Activated naive CD8-positive, alpha-beta T cell treated with anti-CD3 and anti-CD28 coated beads, Interleukin-2, amount 10 ng/mL, durations not matched to agents 7 days and 5 days (primary cell): ENCODE measurements around the gene CBX7. TPM values are rescaled to one million over a fixed set of nuclear protein-coding genes. Genes with fewer than 3 reads are reported as not detected.
A peak's percentile ranks its signal among the peaks of the same experiment; 100 is the strongest.

ENCODE experiments used
- ATAC-seq: fragments of 150-1000 bp; cut with Tn5 transposase; one replicate; pipeline ENCODE4 v1.10.0; 2021; ENCODE audit warnings: low read depth, moderate library complexity
- POLR2A ChIA-PET: fragments of 350-600 bp; sonication (Branson Sonifier 250); formaldehyde crosslinking; loops from one replicate; lab custom pipeline; 2021; ENCODE audit warnings: antibody characterized with exemption; lab: Charles Lee
- DNase-seq: peaks from one replicate; pipeline ENCODE4 v3.0.0; 2021
- H3K27ac Mint-ChIP-seq: one replicate; pipeline ENCODE4 v1.8.0; 2022; ENCODE audit warnings: mild to moderate bottlenecking, mixed read lengths
- H3K27me3 Mint-ChIP-seq: one replicate; pipeline ENCODE4 v1.8.0; 2022; ENCODE audit warnings: mild to moderate bottlenecking, moderate library complexity, mixed read lengths
- H3K36me3 Mint-ChIP-seq: one replicate; pipeline ENCODE4 v1.8.0; 2021; ENCODE audit warnings: mild to moderate bottlenecking, mixed read lengths
- H3K4me1 Mint-ChIP-seq: one replicate; pipeline ENCODE4 v1.8.0; 2021; ENCODE audit warnings: mixed read lengths
- H3K4me3 Mint-ChIP-seq: one replicate; pipeline ENCODE4 v1.8.0; 2022; ENCODE audit warnings: mild to moderate bottlenecking, moderate library complexity, mixed read lengths
- H3K9me3 Mint-ChIP-seq: one replicate; pipeline ENCODE4 v1.8.0; 2021; ENCODE audit warnings: mixed read lengths
- total RNA-seq, 2 experiments: library from RNA; stranded (reverse); gene quantifications; one replicate each; pipeline ENCODE4 v1.2.3, GENCODE V29; 2021

Gene CBX7
- total RNA-seq: 10 to 100 TPM; 64.2 to 71.3 TPM

DNA sequence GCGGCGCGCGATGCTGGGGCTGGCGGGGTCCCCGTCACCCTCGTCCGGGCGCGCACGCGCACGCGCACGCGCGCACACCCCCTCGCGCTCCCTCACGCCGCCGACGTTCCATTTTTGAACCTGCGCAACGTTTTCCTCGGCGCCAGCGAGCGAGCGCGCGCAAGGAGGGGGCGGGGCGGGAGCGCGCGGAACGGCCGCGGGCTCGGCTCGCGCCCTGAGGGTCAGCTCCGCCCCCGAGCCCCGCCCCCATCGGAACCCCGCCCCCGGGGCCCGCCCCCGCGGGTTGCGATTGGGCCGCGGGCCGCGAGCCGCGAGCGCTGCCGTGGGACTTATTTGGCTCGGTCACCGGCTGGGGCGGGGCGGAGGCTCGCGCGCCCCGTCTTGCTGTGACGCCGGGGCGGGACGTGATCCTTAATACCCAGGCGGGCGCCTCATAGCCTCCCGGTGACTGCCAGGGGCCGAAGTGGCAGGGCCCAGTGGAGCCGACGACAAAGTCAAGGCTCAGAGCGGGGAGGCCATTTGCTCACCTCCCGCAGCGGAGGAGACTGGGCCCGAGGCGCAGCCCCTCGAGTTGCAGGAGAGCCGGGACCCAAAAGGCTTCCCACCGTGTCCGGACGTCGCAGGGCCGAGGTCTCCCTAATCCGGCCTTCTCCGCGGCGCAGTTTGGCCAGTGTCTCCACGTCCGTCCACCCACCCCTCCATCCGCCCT is at the start of gene CBX7:
Gene CBX7, minus strand, starts transcription at position 170 of the 709 bp plus-strand sequence. CDS start 236 bp downstream, outside the sequence.
- ATAC-seq (peak; percentile 90), DNase-seq (peak; percentile 95)
- Mint-ChIP-seq H3K4me3 (peak within 1 kb of the TSS; percentile 87), H3K36me3 (no peaks in the 10 kb centered on the region), H3K9me3 (no peaks in the 10 kb centered on the region), H3K4me1 (peaks cover 9% of the 10 kb centered on the region), H3K27me3 (peaks cover 29% of the 10 kb centered on the region), H3K27ac (peak within 1 kb of the TSS; percentile 81)
- POLR2A ChIA-PET: interaction anchor here (1.0 to 2.1 kb wide), 3 partner anchors 165 to 282 kb away, joined by 3 to 23 read pairs (median 4); partner anchors contain the start of gene RPL3

DNA sequence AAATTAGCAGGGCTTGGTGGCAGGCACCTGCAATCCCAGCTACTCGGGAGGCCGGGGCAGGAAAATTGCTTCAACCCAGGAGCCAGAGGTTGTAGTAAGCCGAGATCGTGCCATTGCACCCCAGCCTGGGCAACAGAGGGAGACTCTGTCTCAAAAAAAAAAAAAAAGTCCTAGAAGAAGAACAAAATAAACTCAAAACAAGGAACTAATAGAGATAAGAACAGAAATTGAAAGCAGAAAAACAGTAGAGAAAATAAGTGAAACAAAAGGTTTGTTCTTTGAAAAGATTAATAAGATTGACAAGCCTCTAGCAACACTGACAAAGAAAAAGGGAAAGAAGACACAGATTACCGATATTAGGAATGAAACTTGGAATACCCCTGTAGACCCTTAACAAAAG is 45.1 kb upstream of the CBX7 start:
- no peak for ATAC-seq
- no peak for DNase-seq
- no peak overlapping the region for H3K27ac Mint-ChIP-seq
- peaks cover 35% of the 10 kb centered on the region for H3K27me3 Mint-ChIP-seq
- POLR2A ChIA-PET: interaction anchor here (1.2 kb wide), 1 partner anchor 28 kb away, joined by 3 read pairs; no protein-coding TSS in a partner anchor
- H3K9me3 Mint-ChIP-seq: peaks cover 6% of the 10 kb centered on the region
- no peak overlapping the region for H3K4me3 Mint-ChIP-seq
- no peaks in the 10 kb centered on the region for H3K4me1 Mint-ChIP-seq
- H3K36me3 Mint-ChIP-seq: no peaks in the 10 kb centered on the region

DNA sequence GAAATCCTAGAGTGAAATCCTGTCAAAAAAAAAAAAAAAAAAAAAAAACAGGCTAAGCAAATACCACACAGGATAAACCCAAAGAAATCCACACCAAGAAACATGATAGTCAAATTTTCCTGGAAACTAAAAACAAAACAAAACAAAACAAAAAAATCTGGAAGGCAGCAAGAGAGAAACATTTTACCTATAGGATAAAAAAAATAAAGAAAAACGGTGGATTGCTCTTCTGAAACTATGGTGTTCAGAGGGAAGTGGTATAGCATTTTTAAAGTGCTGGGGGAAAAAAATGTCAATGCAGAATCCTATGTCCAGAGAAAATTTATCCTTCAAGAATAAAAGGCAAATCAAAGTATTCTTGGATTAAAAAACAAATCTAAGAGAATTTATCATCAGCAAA is 41.6 kb upstream of the CBX7 start:
- H3K4me1 Mint-ChIP-seq: no peaks in the 10 kb centered on the region

DNA sequence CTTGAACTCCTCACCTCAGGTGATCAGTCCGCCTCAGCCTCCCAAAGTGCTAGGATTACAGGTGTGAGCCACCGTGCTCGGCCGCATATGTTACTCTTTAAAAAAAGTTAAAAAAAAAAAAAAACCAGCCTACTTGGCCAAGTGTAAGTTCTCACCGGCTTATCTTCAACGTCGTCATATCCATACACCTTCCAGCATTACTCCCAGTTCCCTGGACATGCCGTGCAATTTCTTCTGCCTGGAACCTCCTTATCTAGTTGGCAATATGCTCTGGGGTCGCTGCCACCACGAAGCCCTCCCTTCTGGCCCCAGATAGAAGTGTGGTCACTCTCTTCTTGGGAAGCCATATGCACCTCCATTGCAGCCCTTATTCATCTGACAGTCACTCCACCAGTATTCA is 36.3 kb upstream of the CBX7 start:
- peaks cover 4% of the 10 kb centered on the region for H3K27me3 Mint-ChIP-seq
- POLR2A ChIA-PET: no interaction called here

More for the DNA sequence above, 41.6 kb upstream of the CBX7 start:
- Mint-ChIP-seq H3K4me3 (no peak overlapping the region), H3K36me3 (no peaks in the 10 kb centered on the region), H3K9me3 (peaks cover 6% of the 10 kb centered on the region), H3K27me3 (peaks cover 26% of the 10 kb centered on the region), H3K27ac (no peak overlapping the region)
- POLR2A ChIA-PET: no interaction called here
- no peak for ATAC-seq
- DNase-seq: no peak

DNA sequence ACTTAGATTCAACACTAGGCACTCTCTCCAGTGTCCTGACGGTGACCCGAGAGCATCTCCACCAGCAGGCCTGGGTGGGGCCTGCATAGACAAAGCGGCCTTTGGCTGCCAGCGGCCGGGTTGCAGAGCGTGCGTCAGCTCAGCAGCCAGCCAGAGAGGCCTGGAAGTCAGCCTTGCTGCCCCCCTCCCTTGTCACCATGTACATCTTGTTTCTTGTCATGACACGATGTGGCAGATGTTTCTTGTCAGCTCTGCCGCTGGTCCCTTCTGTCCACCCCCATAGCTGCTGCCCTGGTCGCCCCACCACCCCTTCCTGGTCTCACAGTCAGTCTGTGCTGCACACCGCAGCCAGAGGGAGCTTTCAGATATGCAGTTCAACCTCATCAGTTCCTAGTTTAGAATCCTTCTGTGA is 33.1 kb upstream of the CBX7 start:
- H3K27ac Mint-ChIP-seq: no peak overlapping the region
- POLR2A ChIA-PET: no interaction called here
- H3K36me3 Mint-ChIP-seq: no peaks in the 10 kb centered on the region
- no peaks in the 10 kb centered on the region for H3K27me3 Mint-ChIP-seq
- H3K4me3 Mint-ChIP-seq: no peak overlapping the region
- peaks cover 3% of the 10 kb centered on the region for H3K4me1 Mint-ChIP-seq
- no peak for DNase-seq
- no peaks in the 10 kb centered on the region for H3K9me3 Mint-ChIP-seq
- ATAC-seq: no peak

More for the DNA sequence above, 36.3 kb upstream of the CBX7 start:
- Mint-ChIP-seq H3K27ac (no peak overlapping the region), H3K4me1 (no peaks in the 10 kb centered on the region), H3K36me3 (no peaks in the 10 kb centered on the region), H3K9me3 (no peaks in the 10 kb centered on the region), H3K4me3 (no peak overlapping the region)
- ATAC-seq: no peak
- peak; percentile 15 for DNase-seq

DNA sequence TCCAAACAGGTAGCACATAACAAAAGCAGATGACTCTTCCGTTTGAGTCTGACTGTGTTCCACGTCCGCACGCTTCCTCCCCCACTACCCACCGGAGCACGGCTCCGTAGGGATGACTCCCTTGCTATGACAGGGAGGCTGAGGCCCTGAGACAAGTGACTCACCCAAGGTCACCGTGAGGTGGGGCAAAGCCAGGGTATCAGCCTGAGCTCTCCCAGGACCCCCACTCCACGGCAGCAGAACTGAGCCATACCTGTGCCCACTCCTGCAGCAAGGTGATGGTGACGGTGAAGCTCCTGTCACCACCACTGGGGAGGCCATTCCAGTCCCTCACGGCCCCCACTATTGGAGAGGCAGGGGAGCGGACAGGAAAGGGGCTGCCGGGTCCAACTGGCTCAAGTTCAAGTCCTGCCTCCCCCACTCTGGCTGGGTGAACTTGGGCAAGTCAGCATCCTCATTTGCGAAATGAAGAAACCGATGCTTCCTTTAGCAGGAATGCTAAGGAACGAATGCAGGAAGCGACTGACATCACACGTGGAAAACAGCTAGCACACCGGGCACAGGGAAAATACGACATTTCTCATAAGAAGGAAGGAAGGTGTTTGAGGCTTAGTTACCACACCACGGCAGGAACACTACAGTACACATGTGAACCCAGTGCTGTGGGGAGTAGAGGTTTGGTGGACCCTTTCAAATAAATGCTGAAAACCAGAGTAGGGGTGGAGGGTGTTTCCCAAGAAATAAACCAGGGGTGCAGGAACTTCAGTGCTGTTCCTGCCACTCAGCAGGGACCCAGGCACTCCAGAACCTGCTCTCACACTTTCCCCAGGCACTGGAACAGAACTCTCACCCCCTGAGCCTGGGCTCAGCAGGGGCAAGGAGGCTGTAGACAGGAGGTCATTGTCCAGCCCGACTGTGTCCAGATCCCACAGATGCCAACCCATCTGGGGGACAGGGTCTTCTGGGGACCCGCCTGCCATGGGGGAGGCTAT is 32.4 kb upstream of the CBX7 start:
- peaks cover 3% of the 10 kb centered on the region for H3K4me1 Mint-ChIP-seq
- POLR2A ChIA-PET: no interaction called here
- DNase-seq: peak; percentile 16
- no peaks in the 10 kb centered on the region for H3K27me3 Mint-ChIP-seq
- no peaks in the 10 kb centered on the region for H3K36me3 Mint-ChIP-seq
- no peaks in the 10 kb centered on the region for H3K9me3 Mint-ChIP-seq
- ATAC-seq: no peak
- H3K4me3 Mint-ChIP-seq: no peak overlapping the region
- H3K27ac Mint-ChIP-seq: no peak overlapping the region

DNA sequence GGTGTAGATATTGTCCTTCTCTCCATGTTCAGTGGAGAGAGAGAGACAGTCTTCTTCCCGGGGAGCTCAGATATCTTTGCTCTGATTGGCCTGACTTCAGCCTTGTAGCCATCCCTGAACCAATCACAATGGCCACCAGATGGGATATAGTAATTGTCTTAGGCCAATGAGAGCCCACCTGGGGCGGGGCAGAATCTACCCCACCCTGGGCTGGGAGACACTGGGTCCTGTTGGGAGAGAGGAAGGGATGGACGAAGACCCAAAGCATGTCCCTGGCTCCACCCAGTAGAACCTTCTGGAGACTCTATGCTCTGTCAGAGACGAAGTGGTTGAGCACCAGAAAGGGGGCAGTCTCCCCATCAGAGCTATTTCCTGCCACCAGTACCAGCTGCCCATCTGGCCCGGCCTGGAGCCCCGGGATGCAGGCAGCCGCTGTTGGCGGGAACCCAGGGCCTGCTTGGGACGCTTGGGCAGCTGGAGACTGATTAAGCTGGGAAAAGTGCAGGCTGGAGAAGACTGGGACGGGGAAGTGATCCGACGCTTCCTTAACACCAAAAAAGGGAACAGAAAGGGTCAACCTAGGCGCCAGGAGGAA is 31.6 kb upstream of the CBX7 start:
- no peaks in the 10 kb centered on the region for H3K36me3 Mint-ChIP-seq
- POLR2A ChIA-PET: no interaction called here
- DNase-seq (peak; percentile 4), ATAC-seq (no peak)
- no peak overlapping the region for H3K4me3 Mint-ChIP-seq
- no peaks in the 10 kb centered on the region for H3K9me3 Mint-ChIP-seq
- H3K4me1 Mint-ChIP-seq: peaks cover 3% of the 10 kb centered on the region
- H3K27me3 Mint-ChIP-seq: no peaks in the 10 kb centered on the region
- no peak overlapping the region for H3K27ac Mint-ChIP-seq

DNA sequence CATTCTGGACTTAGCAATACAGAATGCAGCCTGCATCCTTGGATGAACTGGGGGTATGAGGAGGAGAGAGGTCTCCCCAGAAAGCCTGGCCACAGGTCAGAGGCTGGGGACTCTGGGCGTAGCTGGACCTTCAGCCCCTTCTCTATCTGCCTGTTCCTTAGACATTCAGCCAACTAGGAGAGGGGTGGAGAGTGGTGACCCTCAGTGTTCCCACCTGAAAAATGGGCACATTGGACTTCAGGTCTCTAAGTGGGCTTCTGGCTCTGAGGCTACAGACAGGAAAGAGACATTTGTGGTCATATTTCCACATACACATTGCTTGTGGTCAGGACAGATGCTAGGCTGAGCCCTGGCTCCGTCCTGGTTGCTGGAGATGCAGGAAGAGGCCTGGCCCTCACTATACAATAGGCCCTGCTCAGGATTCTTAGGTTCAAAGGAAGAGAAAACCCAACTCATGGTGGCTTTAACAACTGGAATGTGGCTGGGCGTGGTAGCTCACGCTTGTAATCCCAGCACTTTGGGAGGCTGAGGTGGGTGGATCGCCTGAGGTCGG is 30.1 kb upstream of the CBX7 start:
- ATAC-seq: no peak
- H3K36me3 Mint-ChIP-seq: no peaks in the 10 kb centered on the region
- no peaks in the 10 kb centered on the region for H3K27me3 Mint-ChIP-seq
- DNase-seq: no peak
- H3K4me3 Mint-ChIP-seq: no peak overlapping the region
- POLR2A ChIA-PET: no interaction called here
- H3K27ac Mint-ChIP-seq: no peak overlapping the region
- H3K4me1 Mint-ChIP-seq: peaks cover 9% of the 10 kb centered on the region
- H3K9me3 Mint-ChIP-seq: no peaks in the 10 kb centered on the region

DNA sequence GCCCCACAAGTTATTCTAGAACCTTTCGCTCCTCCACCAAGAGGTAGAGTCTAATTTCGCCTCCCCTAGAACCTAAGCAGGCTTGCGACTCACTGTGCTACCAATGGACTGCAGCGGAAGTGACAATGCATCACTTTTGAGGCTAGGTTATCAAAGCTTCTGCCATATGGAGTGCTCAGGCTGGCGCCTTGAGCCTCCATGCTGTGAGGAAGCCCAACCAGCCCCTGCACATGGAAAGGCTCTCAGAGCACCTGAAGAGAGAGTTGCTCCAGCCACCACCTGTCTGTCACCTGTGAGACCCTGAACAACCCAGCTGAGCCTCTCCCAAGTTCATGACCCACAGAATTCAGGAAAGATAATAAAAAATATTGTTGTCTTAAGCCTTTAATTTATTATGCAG is 29.3 kb upstream of the CBX7 start:
- no peaks in the 10 kb centered on the region for H3K9me3 Mint-ChIP-seq
- H3K4me3 Mint-ChIP-seq: no peak overlapping the region
- no peak for ATAC-seq
- H3K4me1 Mint-ChIP-seq: peaks cover 13% of the 10 kb centered on the region
- no peaks in the 10 kb centered on the region for H3K36me3 Mint-ChIP-seq
- no peaks in the 10 kb centered on the region for H3K27me3 Mint-ChIP-seq
- no peak for DNase-seq
- no peak overlapping the region for H3K27ac Mint-ChIP-seq
- POLR2A ChIA-PET: no interaction called here

DNA sequence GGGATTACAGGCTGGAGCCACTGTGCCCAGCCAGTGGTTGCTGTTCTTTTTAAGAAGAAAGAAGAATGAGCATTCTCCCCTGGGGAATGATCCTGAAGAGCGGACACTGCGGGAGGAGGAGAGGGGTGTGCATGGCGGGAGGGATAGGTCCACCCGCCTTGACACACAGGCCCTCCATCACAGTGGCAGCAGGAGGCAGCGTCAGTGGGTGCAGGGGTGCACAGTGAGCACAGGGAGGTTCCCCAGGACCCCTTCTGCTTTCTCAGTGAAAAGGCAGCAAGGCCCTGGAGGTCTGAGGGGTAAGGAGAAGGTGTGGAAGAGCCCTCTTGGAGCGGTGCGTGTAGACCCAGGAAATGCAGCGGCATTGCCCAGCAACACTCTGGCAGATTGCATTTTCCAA is 28.9 kb upstream of the CBX7 start:
- H3K4me3 Mint-ChIP-seq: no peak overlapping the region
- DNase-seq: no peak
- POLR2A ChIA-PET: no interaction called here
- H3K27me3 Mint-ChIP-seq: no peaks in the 10 kb centered on the region
- H3K36me3 Mint-ChIP-seq: no peaks in the 10 kb centered on the region
- H3K27ac Mint-ChIP-seq: no peak overlapping the region
- ATAC-seq: no peak
- no peaks in the 10 kb centered on the region for H3K9me3 Mint-ChIP-seq
- peaks cover 13% of the 10 kb centered on the region for H3K4me1 Mint-ChIP-seq

DNA sequence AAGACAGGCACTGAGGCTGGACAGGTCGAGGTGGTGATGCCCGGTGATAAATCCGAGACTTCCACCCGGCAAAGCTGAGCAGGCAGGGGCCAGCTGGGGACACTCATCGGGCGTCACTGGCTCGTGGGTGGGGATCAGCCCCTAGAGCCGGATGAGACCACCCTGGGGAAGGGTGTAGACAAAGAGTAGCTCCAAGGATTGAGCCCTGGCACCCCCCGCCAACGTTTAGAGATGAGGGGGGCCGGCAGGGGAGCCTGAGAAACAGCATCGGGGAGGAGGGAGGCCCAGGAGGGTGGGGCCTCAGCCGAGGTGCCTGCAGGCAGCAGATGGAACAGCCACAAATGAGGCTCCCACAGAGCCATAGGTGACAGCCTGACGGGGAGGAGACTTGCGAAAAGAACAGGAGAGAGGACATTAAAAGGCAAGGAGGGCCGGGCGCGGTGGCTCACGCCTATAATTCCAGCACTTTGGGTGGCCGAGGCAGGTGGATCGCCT is 27.4 kb upstream of the CBX7 start:
- Mint-ChIP-seq H3K9me3 (no peaks in the 10 kb centered on the region), H3K27ac (no peak overlapping the region), H3K4me3 (no peak overlapping the region), H3K27me3 (no peaks in the 10 kb centered on the region), H3K4me1 (peaks cover 13% of the 10 kb centered on the region), H3K36me3 (no peaks in the 10 kb centered on the region)
- ATAC-seq (no peak), DNase-seq (no peak)
- POLR2A ChIA-PET: interaction anchor here (0.9 kb wide), 1 partner anchor 9 kb away, joined by 4 read pairs; no protein-coding TSS in a partner anchor

DNA sequence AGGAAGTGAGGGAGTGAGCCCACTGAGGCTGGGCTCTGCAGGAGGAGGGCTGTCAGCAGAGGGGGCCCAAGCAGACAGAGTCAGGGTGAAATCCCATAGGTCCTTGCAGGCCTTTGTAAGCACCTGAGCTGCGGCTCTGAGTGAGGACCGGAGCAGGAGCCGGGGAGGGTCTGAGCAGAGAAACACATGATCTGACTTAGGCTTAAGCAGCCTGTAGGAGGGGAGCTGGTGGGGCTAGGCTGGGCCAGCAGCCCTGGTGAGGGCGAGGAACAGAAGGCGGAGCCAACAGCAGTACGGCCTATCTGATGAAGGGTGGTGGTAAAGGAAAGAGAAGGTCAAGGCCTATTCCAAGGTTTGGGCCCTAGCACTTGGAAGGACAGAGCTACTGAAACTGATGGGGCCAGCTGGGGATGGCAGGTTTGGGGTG is 26.9 kb upstream of the CBX7 start:
- Mint-ChIP-seq H3K4me1 (peaks cover 17% of the 10 kb centered on the region), H3K36me3 (no peaks in the 10 kb centered on the region), H3K27me3 (no peaks in the 10 kb centered on the region), H3K27ac (no peak overlapping the region), H3K4me3 (no peak overlapping the region), H3K9me3 (no peaks in the 10 kb centered on the region)
- ATAC-seq (no peak), DNase-seq (no peak)
- POLR2A ChIA-PET: interaction anchor here (0.9 kb wide), 1 partner anchor 9 kb away, joined by 4 read pairs; no protein-coding TSS in a partner anchor
